Adrenal gland (tissue), 5 donors: ENCODE measurements around the gene WDR77.

Experiments used
- POLR2A ChIP-seq, 2 donors: fragments of 450-650 bp; IDR thresholded peaks; one replicate each; pipeline ENCODE4 v1.6.1; 2017; ENCODE audit warnings: antibody characterized with exemption in 2 of 2, mild to moderate bottlenecking in 2 of 2, moderate library complexity in 1 of 2
- TF ChIP-seq, protein P1 (sequence below), 6 experiments: fragments of 450-650 bp in 4 of 6; fragments of 200-600 bp in 2 of 6; sonication (generic) in 1 of 6; IDR thresholded peaks; 1 replicate in 5 of 6; 2 replicates in 1 of 6; pipeline versions ENCODE4 v1.5.1 to v1.8.0; 2016 to 2021; ENCODE audit warnings: antibody characterized with exemption in 6 of 6, mild to moderate bottlenecking in 2 of 6, moderate library complexity in 1 of 6
- donor health status: DM: no; HTN: no; CAD: no.

DNA sequence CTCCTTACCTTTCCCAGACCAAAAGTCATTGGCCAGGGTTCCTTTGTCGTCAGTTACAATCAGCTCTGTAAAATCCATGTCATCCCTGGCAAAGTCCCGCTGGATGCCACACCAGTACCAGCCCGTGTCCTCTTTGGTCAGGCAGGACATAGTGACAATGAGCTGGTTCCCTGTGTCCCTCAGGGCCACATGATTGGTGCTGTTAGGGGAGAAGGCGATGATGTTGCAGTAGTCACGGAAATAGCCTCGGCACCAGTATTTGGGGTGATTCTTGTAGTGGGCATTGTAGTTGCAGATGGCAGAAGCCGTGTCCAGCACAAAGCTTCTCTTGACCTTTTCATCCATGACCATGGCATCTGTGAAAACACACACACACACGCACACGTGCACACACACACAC is 39.6 kb upstream of the WDR77 start:
- TF ChIP-seq, protein P1, sequence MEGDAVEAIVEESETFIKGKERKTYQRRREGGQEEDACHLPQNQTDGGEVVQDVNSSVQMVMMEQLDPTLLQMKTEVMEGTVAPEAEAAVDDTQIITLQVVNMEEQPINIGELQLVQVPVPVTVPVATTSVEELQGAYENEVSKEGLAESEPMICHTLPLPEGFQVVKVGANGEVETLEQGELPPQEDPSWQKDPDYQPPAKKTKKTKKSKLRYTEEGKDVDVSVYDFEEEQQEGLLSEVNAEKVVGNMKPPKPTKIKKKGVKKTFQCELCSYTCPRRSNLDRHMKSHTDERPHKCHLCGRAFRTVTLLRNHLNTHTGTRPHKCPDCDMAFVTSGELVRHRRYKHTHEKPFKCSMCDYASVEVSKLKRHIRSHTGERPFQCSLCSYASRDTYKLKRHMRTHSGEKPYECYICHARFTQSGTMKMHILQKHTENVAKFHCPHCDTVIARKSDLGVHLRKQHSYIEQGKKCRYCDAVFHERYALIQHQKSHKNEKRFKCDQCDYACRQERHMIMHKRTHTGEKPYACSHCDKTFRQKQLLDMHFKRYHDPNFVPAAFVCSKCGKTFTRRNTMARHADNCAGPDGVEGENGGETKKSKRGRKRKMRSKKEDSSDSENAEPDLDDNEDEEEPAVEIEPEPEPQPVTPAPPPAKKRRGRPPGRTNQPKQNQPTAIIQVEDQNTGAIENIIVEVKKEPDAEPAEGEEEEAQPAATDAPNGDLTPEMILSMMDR (IDR thresholded peaks at IDR 0.05): no peak
- TF ChIP-seq POLR2A (IDR thresholded peaks at IDR 0.05): no peak
